ENCODE measurements around the gene RAC3. TPM values are rescaled to one million over a fixed set of nuclear protein-coding genes. Genes with fewer than 3 reads are reported as not detected.

Gene RAC3
- total and polyA plus RNA-seq, 8 donors = 4.2 to 23.4 (median 14.0) TPM

GRCh38 chr17:82021900-82022309 is 9.6 kb upstream of the RAC3 start:
- Histone ChIP-seq H3K36me3 (peaks cover 0 to 16% of the 10 kb centered on the region in 2 donors), H3K27me3 (no peaks in the 10 kb centered on the region), H3K4me3 (peak overlapping the region; percentile 93 to 99), H3K4me1 (peaks cover 25 to 39% of the 10 kb centered on the region in 2 donors), H3K27ac (peak overlapping the region in 1 of 2 donors; percentile 80), H3K9me3 (no peaks in the 10 kb centered on the region)
- intact Hi-C loops (cut with DNase I) = loop anchor here in 1 of 2 donors (1.0 kb wide), 1 partner anchor 63 kb away; no protein-coding TSS in a partner anchor
- ATAC-seq (no peak), DNase-seq (no peak)
- no peak for TF ChIP-seq CTCF (IDR thresholded peaks at IDR 0.05)

- no peak for ATAC-seq
- Histone ChIP-seq H3K9me3 (no peaks in the 10 kb centered on the region), H3K27ac (peak within 1 kb of the TSS; percentile 19 to 80), H3K36me3 (peaks cover 0 to 13% of the 10 kb centered on the region in 2 donors), H3K27me3 (no peaks in the 10 kb centered on the region), H3K4me1 (peaks cover 25 to 39% of the 10 kb centered on the region in 2 donors), H3K4me3 (peak within 1 kb of the TSS; percentile 98 to 99)
- TF ChIP-seq CTCF (IDR thresholded peaks at IDR 0.05) = no peak
- no peak for DNase-seq
- intact Hi-C loops (cut with DNase I) = no loop called here
Measured at GRCh38 chr17:82022310-82022980, 9.0 kb upstream of the RAC3 start, which contains the start of gene CENPX. TSS of gene CENPX (minus strand) at chr17:82022878. CDS start at chr17:82022861, 17 bp downstream.

GRCh38 chr17:82022981-82023446 is 8.5 kb upstream of the RAC3 start, which contains the start of gene LRRC45:
TSS of gene LRRC45 (plus strand) at chr17:82023305. CDS start at chr17:82023644, 339 bp downstream.
- no peak for TF ChIP-seq CTCF (IDR thresholded peaks at IDR 0.05)
- Histone ChIP-seq H3K9me3 (no peaks in the 10 kb centered on the region), H3K4me3 (peak within 1 kb of the TSS; percentile 98 to 99), H3K27me3 (no peaks in the 10 kb centered on the region), H3K4me1 (peaks cover 25 to 39% of the 10 kb centered on the region in 2 donors), H3K27ac (peak within 1 kb of the TSS; percentile 19 to 80), H3K36me3 (peaks cover 0 to 15% of the 10 kb centered on the region in 2 donors)
- DNase-seq (peak; percentile 98 to 100 (median 99)), ATAC-seq (peak; percentile 95)
- intact Hi-C loops (cut with DNase I) = no loop called here

- ATAC-seq = peak; percentile 1
- intact Hi-C loops (cut with DNase I) = no loop called here
- Histone ChIP-seq H3K27me3 (no peaks in the 10 kb centered on the region), H3K36me3 (peaks cover 0 to 15% of the 10 kb centered on the region in 2 donors), H3K27ac (peak overlapping the region in 1 of 2 donors; percentile 65), H3K9me3 (no peaks in the 10 kb centered on the region), H3K4me3 (peak overlapping the region; percentile 98 to 99), H3K4me1 (peaks cover 25 to 39% of the 10 kb centered on the region in 2 donors)
- DNase-seq = no peak
- no peak for TF ChIP-seq CTCF (IDR thresholded peaks at IDR 0.05)
Measured at GRCh38 chr17:82023447-82024241, 7.8 kb upstream of the RAC3 start.

- no peak for DNase-seq
- H3K4me3 ChIP-seq = no peak overlapping the region
- H3K27me3 ChIP-seq = no peaks in the 10 kb centered on the region
- peaks cover 25 to 39% of the 10 kb centered on the region in 2 donors for H3K4me1 ChIP-seq
- no peak for ATAC-seq
- H3K27ac ChIP-seq = no peak overlapping the region
- peaks cover 0 to 13% of the 10 kb centered on the region in 2 donors for H3K36me3 ChIP-seq
- intact Hi-C loops (cut with DNase I) = no loop called here
- no peak for TF ChIP-seq CTCF (IDR thresholded peaks at IDR 0.05)
- H3K9me3 ChIP-seq = no peaks in the 10 kb centered on the region
Measured at GRCh38 chr17:82024859-82025258, 6.6 kb upstream of the RAC3 start.

Data from left lung (tissue), 10 donors.